Prostate gland (tissue), 2 donors: Measurements from ENCODE around the gene KANK4.

Experiments used
- POLR2A ChIP-seq: fragments of 450-650 bp; IDR thresholded peaks from one replicate; pipeline ENCODE4 v1.6.1; 2016; ENCODE audit warnings: antibody characterized with exemption, mild to moderate bottlenecking
- TF ChIP-seq, protein P1 (sequence below), 4 experiments: fragments of 200-600 bp in 2 of 4; fragments of 450-650 bp in 2 of 4; sonication (generic) in 2 of 4; IDR thresholded peaks; 1 replicate in 3 of 4; 2 replicates in 1 of 4; pipeline ENCODE4 v1.5.1; 2016 to 2019; ENCODE audit warnings: antibody characterized with exemption in 4 of 4, mild to moderate bottlenecking in 2 of 4, moderate library complexity in 2 of 4

DNA sequence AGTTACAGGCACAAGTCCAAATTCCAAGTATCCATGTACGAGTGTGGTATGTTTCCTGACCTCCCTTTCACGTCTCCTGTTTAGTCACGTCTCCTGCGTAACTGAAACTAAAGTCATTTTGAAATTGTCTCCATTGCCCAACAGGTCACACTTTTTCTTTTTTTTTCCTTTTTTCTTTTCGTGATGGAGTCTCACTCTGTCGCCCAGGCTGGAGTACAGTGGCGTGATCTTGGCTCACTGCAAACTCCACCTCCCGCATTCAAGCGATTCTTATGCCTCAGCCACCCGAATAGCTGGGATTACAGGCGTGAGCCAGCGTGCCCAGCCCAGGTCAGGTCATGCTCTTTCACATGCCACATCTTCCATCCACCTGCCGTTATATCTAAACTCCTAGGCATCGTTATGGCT is 86.4 kb downstream of the KANK4 start:
- TF ChIP-seq, protein P1, sequence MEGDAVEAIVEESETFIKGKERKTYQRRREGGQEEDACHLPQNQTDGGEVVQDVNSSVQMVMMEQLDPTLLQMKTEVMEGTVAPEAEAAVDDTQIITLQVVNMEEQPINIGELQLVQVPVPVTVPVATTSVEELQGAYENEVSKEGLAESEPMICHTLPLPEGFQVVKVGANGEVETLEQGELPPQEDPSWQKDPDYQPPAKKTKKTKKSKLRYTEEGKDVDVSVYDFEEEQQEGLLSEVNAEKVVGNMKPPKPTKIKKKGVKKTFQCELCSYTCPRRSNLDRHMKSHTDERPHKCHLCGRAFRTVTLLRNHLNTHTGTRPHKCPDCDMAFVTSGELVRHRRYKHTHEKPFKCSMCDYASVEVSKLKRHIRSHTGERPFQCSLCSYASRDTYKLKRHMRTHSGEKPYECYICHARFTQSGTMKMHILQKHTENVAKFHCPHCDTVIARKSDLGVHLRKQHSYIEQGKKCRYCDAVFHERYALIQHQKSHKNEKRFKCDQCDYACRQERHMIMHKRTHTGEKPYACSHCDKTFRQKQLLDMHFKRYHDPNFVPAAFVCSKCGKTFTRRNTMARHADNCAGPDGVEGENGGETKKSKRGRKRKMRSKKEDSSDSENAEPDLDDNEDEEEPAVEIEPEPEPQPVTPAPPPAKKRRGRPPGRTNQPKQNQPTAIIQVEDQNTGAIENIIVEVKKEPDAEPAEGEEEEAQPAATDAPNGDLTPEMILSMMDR (IDR thresholded peaks at IDR 0.05): no peak
- TF ChIP-seq POLR2A: no peak
